Thyroid gland (tissue), 4 donors: ENCODE results near the gene LSMEM2.

Experiments
- POLR2A ChIP-seq, 2 donors: fragments of 450-650 bp; IDR thresholded peaks; one replicate each; pipeline ENCODE4 v1.6.1; 2017; ENCODE audit warnings: antibody characterized with exemption in 2 of 2, mild to moderate bottlenecking in 2 of 2, moderate library complexity in 1 of 2
- TF ChIP-seq, protein P1 (sequence below), 6 experiments: fragments of 200-600 bp in 3 of 6; fragments of 450-650 bp in 3 of 6; sonication (generic) in 3 of 6; IDR thresholded peaks; one replicate each; pipeline ENCODE4 v1.5.1; 2016 to 2019; ENCODE audit warnings: antibody characterized with exemption in 6 of 6, mild to moderate bottlenecking in 2 of 6, inconsistent platforms in 1 of 6, moderate library complexity in 1 of 6

DNA sequence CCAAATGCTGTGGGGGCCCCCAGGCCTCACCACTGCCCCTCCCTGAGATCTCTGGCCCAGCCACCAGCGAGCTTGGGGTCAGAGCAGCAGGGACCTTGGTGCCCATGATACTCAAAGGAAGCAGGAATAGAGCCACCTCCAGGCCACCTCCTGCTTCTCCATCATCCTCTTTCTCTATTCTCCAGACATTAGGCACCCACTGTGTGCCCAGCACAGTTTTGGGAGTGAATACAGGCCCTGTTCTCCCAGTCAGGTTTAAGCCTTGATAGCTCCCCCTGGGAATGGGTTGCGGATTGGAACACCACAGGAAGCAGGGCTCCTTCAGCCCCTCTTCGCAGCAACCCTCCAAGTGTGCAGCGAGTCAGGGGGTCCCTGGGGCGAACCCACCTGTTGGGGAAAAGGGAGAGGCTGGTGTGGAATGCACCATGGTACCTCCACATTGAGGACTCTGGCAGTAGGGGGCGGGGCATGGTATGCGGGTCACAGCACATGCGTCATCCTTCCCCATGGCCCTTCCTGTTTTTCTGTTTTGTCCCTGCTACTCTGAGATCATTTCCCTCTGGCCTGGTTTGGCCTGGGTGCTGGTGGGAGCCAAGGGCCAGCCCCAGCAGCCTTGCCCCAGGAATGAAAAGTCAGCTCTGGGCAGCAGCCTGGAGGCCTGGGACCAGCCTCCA lies 24.2 kb upstream of the LSMEM2 start:
- TF ChIP-seq POLR2A (IDR thresholded peaks at IDR 0.05), result peak in 1 of 2 donors; percentile 36
- TF ChIP-seq, protein P1, sequence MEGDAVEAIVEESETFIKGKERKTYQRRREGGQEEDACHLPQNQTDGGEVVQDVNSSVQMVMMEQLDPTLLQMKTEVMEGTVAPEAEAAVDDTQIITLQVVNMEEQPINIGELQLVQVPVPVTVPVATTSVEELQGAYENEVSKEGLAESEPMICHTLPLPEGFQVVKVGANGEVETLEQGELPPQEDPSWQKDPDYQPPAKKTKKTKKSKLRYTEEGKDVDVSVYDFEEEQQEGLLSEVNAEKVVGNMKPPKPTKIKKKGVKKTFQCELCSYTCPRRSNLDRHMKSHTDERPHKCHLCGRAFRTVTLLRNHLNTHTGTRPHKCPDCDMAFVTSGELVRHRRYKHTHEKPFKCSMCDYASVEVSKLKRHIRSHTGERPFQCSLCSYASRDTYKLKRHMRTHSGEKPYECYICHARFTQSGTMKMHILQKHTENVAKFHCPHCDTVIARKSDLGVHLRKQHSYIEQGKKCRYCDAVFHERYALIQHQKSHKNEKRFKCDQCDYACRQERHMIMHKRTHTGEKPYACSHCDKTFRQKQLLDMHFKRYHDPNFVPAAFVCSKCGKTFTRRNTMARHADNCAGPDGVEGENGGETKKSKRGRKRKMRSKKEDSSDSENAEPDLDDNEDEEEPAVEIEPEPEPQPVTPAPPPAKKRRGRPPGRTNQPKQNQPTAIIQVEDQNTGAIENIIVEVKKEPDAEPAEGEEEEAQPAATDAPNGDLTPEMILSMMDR (IDR thresholded peaks at IDR 0.05), result no peak
